ENCODE data around the gene KLC4.

GRCh38 chr6:43086022-43086658 is 26.7 kb downstream of the KLC4 start:
- TF ChIP-seq, protein P1, sequence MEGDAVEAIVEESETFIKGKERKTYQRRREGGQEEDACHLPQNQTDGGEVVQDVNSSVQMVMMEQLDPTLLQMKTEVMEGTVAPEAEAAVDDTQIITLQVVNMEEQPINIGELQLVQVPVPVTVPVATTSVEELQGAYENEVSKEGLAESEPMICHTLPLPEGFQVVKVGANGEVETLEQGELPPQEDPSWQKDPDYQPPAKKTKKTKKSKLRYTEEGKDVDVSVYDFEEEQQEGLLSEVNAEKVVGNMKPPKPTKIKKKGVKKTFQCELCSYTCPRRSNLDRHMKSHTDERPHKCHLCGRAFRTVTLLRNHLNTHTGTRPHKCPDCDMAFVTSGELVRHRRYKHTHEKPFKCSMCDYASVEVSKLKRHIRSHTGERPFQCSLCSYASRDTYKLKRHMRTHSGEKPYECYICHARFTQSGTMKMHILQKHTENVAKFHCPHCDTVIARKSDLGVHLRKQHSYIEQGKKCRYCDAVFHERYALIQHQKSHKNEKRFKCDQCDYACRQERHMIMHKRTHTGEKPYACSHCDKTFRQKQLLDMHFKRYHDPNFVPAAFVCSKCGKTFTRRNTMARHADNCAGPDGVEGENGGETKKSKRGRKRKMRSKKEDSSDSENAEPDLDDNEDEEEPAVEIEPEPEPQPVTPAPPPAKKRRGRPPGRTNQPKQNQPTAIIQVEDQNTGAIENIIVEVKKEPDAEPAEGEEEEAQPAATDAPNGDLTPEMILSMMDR (IDR thresholded peaks at IDR 0.05) = no peak
- no peak for TF ChIP-seq POLR2A (IDR thresholded peaks at IDR 0.05)

All from right lobe of liver (tissue), 4 donors.